SK-N-MC (cell line): ENCODE data around the gene SMAD3.

Experiments
- DNase-seq: peaks from one replicate; pipeline ENCODE4 v3.0.0-alpha.2; 2011; ENCODE audit warnings: low read depth, low spot score
- H3K27ac ChIP-seq: fragments of 200-600 bp; sonication (generic); 2 replicates; pipeline ENCODE4 v1.5.1; 2016; ENCODE audit warnings: mixed run types
- H3K36me3 ChIP-seq: fragments of 200-600 bp; sonication (generic); 2 replicates; pipeline ENCODE4 v1.6.1; 2017; ENCODE audit warnings: antibody characterized with exemption, low read length, mixed read lengths; ENCODE audit not compliant: insufficient read depth
- H3K4me3 ChIP-seq: fragments of 200-600 bp; sonication (generic); 2 replicates; pipeline ENCODE4 v1.5.1; 2016
- H3K9ac ChIP-seq: fragments of 200-600 bp; sonication (generic); 2 replicates; pipeline ENCODE4 v1.8.0; 2017; ENCODE audit warnings: mixed run types, mixed read lengths; ENCODE audit not compliant: insufficient read length
- H3K9me3 ChIP-seq: fragments of 200-600 bp; sonication (generic); 2 replicates; pipeline ENCODE4 v1.6.1; 2017; ENCODE audit warnings: low read depth, mild to moderate bottlenecking, antibody characterized with exemption, low read length, moderate library complexity, mixed read lengths
- EZH2 ChIP-seq: fragments of 200-600 bp; sonication (generic); IDR thresholded peaks from one replicate; pipeline ENCODE4 v1.6.1; 2017; ENCODE audit warnings: antibody characterized with exemption
- FOXP2 ChIP-seq: optimal IDR thresholded peaks from 2 replicates; pipeline ENCODE3; 2011; ENCODE audit warnings: mild to moderate bottlenecking, moderate library complexity; ENCODE audit not compliant: insufficient read depth; ENCODE audit errors: extremely low read length, control extremely low read depth
- POLR2AphosphoS5 ChIP-seq: IDR thresholded peaks from 2 replicates; pipeline ENCODE4 v1.6.1; 2012; ENCODE audit warnings: mild to moderate bottlenecking, low read depth, low read length, borderline replicate concordance

The SMAD3 gene

GRCh38 chr15:67145710-67146109 is 80.3 kb downstream of the SMAD3 start:
- TF ChIP-seq FOXP2 (no peak), EZH2 (no peak), POLR2AphosphoS5 (no peak)
- Histone ChIP-seq H3K27ac (no peak overlapping the region), H3K9me3 (no peaks in the 10 kb centered on the region; the same call in 1 of the 2 replicates), H3K4me3 (no peak overlapping the region), H3K36me3 (no peaks in the 10 kb centered on the region), H3K9ac (no peak overlapping the region)
- DNase-seq, result no peak

- H3K36me3 ChIP-seq, result no peaks in the 10 kb centered on the region
- no peak for DNase-seq
- H3K9ac ChIP-seq, result no peak overlapping the region
- TF ChIP-seq POLR2AphosphoS5, result no peak
- TF ChIP-seq FOXP2, result no peak
- no peak for TF ChIP-seq EZH2
- no peak overlapping the region; the same call in 1 of the 2 replicates for H3K27ac ChIP-seq
- H3K4me3 ChIP-seq, result no peak overlapping the region
- H3K9me3 ChIP-seq, result no peaks in the 10 kb centered on the region; the same call in 1 of the 2 replicates
Observed at GRCh38 chr15:67146234-67146633, 80.8 kb downstream of the SMAD3 start.

- Histone ChIP-seq H3K4me3 (no peak overlapping the region), H3K27ac (no peak overlapping the region), H3K9me3 (no peaks in the 10 kb centered on the region; the same call in 1 of the 2 replicates), H3K36me3 (no peaks in the 10 kb centered on the region), H3K9ac (no peak overlapping the region)
- no peak for TF ChIP-seq FOXP2
- TF ChIP-seq EZH2, result no peak
- no peak for TF ChIP-seq POLR2AphosphoS5
- no peak for DNase-seq
Observed at GRCh38 chr15:67146875-67147381, 81.5 kb downstream of the SMAD3 start.

- H3K4me3 ChIP-seq, result no peak overlapping the region
- peak overlapping the region; percentile 45; the same call in 1 of the 2 replicates for H3K27ac ChIP-seq
- no peaks in the 10 kb centered on the region; the same call in 1 of the 2 replicates for H3K9me3 ChIP-seq
- TF ChIP-seq EZH2 (no peak), POLR2AphosphoS5 (no peak), FOXP2 (no peak)
- no peak for DNase-seq
- no peaks in the 10 kb centered on the region for H3K36me3 ChIP-seq
- H3K9ac ChIP-seq, result no peak overlapping the region
Observed at GRCh38 chr15:67147396-67147949, 82.1 kb downstream of the SMAD3 start.

- DNase-seq, result no peak
- Histone ChIP-seq H3K27ac (peak overlapping the region; percentile 45; the same call in 1 of the 2 replicates), H3K36me3 (no peaks in the 10 kb centered on the region), H3K9ac (no peak overlapping the region), H3K4me3 (no peak overlapping the region), H3K9me3 (no peaks in the 10 kb centered on the region; the same call in 1 of the 2 replicates)
- TF ChIP-seq POLR2AphosphoS5 (no peak), EZH2 (no peak), FOXP2 (no peak)
Observed at GRCh38 chr15:67148196-67148701, 82.8 kb downstream of the SMAD3 start.

GRCh38 chr15:67149068-67149772 is 83.8 kb downstream of the SMAD3 start:
- no peaks in the 10 kb centered on the region for H3K36me3 ChIP-seq
- peak overlapping the region; percentile 80; the same call in 1 of the 2 replicates for H3K27ac ChIP-seq
- no peak overlapping the region for H3K4me3 ChIP-seq
- no peak for DNase-seq
- no peak for TF ChIP-seq EZH2
- TF ChIP-seq FOXP2, result no peak
- no peak overlapping the region for H3K9ac ChIP-seq
- H3K9me3 ChIP-seq, result no peaks in the 10 kb centered on the region; the same call in 1 of the 2 replicates

GRCh38 chr15:67149773-67150022 is 84.3 kb downstream of the SMAD3 start:
- peak overlapping the region; percentile 80 for H3K27ac ChIP-seq

GRCh38 chr15:67150023-67150860 is 84.8 kb downstream of the SMAD3 start:
- no peak overlapping the region for H3K9ac ChIP-seq
- peak overlapping the region; percentile 56 for H3K4me3 ChIP-seq
- peak overlapping the region; percentile 80 for H3K27ac ChIP-seq
- no peaks in the 10 kb centered on the region; the same call in 1 of the 2 replicates for H3K9me3 ChIP-seq
- H3K36me3 ChIP-seq, result no peaks in the 10 kb centered on the region
- no peak for DNase-seq
- TF ChIP-seq POLR2AphosphoS5 (no peak), FOXP2 (no peak), EZH2 (no peak)

More at GRCh38 chr15:67149773-67150022, 84.3 kb downstream of the SMAD3 start:
- Histone ChIP-seq H3K9me3 (no peaks in the 10 kb centered on the region; the same call in 1 of the 2 replicates), H3K36me3 (no peaks in the 10 kb centered on the region), H3K9ac (no peak overlapping the region), H3K4me3 (peak overlapping the region; percentile 56)
- TF ChIP-seq POLR2AphosphoS5, result no peak
- DNase-seq, result no peak
